Measurements from ENCODE around the gene ITGB8.
"Not testable (repeated sequence)": the region's sequence is repeated elsewhere in the genome, so short reads cannot be mapped to it uniquely, and the experiment has no call there.

ITGB8 gene

DNA sequence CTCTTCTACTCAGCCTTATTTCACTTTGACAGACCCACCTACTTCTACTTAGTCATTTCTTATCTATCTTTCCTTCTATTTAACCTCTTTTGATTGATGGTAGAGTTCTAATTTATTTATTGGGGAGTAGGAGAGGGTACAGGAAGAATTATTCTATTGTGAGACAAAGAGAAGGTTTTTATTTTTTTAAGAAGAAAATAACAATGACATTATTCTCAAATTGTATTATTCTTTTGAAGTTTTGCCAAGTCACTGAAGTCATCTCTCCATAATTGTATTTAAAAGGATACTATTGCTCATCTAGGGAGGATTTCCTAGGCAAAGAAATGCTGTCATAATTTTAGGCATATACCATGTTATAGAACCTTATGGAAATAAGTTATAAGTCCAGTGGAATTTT is 52.7 kb downstream of the ITGB8 start:
- DNase-seq (ENCODE audit: low read depth): no peak

DNA sequence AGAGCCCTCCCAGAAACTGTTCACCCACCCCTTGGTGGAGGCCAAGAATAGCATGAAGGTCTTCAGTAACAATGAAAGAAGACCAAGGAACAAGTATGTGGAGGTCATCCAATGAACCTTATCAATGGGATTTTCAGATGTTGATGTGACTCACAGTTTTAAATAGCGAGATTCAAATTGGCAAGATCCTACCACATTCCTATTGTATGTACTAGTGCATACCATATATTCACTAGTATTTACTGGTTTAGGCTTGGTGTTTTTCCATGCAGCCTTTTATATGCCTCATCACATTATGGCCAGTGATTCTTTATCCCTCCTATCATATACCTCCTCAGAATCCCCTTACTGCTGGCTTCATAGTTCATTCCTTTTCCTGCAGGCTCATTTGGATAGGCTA is 54.4 kb downstream of the ITGB8 start:
- DNase-seq (ENCODE audit: low read depth): no peak

DNA sequence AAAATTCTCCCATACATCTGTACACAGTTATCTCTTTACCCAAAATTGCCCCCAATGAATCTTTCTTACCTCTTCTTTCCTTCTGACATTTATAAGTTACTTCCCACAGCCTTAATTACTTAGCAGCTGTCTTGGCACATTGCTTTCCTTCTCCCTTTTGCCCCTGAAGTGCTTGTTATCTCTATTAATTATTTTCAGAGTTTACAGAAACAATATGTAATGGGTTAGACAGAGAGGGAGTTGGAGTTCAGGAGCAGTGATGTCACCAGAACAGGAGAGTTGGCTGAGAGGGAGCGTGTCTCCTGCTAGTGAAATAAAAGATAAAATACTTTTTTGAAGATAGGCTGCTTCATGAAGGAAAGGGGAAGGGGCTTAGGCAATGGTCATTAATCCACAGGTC is 57.4 kb downstream of the ITGB8 start:
- DNase-seq (ENCODE audit: low read depth): no peak

DNA sequence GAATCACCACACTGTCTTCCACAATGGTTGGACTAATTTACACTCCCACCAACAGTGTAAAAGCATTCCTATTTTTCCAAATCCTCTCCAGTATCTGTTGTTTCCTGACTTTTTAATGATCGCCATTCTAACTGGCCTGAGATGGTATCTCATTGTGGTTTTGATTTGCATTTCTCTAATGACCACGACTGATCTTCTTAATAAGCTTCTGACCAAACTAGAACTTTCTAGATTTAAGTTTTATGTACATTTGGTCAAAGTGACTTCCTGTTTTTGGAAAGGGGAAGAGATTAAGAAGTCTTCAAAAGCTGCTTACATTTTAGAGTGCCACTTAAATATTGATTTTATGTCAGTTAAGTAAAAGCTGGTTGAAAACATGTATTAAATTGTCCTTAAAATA is 58.5 kb downstream of the ITGB8 start:
- DNase-seq (ENCODE audit: low read depth): not testable (repeated sequence)

DNA sequence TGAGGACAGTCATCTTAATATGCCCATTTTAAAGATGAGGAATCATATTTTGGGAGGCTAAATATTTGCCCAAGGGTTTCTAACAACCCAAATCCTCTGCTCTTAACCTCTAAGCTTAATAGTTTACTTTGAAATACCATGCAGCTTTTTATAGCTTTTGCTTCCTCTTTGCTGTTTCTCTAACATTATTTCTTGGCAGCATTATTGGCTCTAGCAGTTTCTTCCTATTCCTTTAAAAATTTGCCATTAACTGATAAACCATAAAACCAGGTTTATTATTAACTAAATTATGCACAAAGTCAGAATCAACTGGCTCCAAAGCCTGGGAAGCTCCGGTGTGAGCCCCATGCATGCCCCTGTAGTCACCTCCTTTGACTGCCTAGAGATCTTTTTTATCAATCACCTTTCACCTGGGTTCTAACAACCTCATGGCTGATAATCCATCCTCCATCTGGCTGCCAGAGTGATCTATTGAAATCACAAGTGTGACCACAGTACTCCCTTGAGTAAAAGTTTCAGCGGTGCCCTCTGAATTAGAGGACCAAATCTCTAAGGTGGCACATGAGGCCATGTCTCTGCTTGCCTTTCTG is 62.4 kb downstream of the ITGB8 start:
- no peak for DNase-seq (ENCODE audit: low read depth)

DNA sequence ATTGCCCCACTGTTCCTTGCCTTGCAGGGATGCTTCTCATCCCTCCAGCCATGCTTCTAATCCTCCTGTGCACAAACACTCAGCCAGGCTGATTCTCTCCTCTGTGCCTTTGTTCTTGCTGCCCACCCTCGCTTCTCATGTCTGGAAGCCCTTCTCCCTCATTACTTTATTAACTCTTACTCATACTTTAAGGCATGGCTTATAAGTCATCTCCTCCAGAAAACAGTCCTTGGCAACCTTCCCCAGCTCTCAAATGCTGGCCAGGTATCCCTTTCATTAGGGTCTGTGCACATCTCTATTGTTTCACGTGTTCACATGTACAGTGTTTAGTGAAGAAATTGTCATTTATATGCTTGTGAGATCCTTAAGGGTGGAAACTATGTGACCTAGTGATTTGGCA is 62.9 kb downstream of the ITGB8 start:
- no peak for DNase-seq (ENCODE audit: low read depth)

DNA sequence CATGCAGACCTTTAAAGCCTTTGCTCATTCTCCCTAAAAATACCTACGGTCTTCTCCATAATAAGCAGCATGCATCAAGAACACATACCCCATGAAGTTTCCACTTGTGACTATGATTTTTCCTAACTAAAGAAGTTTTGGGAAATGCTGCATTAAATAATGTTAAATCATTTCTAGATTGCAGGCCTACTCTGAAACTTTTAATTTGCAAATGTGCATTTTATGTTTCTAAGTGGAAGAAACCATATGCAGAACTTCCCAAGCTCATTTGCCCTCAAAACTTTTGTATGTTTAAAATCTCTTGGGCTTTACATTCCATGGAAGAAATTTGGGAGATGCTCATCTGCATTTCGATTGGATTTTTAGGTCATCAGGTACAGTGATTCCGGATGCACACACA is 63.6 kb downstream of the ITGB8 start:
- no peak for DNase-seq (ENCODE audit: low read depth)

DNA sequence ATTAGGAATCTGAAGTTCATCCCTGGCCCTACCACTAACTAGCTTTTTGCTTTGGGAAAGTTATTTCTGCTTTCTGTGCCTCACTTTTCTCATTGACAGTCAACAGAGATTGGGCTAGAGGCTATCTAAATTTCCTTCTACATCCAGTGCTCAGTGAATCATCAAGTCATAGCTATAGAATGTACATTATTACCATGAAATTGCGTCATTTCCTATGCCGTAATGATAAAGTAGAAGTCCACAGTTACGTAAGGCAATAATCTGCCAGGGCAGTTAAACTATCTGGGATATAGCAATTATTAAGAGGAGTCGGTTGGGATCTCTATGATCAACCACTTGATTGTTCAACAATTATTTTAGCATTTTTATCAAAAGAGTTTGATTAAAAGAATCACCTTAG is 64.4 kb downstream of the ITGB8 start:
- DNase-seq (ENCODE audit: low read depth): no peak

DNA sequence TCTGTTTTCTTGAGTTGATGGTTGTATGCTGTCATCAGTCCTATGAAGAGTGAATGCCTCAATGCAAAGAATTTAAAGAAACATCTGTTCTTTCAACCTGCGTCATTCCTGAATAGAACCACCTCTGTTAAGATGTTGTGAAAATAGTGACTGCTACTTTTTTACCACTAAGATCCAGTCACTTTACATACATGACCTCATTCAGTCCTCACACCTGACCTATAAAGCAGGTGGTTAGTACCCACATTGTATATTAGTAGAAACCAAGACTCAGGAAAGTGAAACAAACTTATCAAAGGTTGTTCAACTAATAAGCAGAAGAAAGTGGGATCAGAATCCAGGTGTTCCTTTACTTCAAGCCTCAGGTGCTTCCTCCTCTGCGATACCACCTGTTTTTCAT is 64.8 kb downstream of the ITGB8 start:
- no peak for DNase-seq (ENCODE audit: low read depth)

DNA sequence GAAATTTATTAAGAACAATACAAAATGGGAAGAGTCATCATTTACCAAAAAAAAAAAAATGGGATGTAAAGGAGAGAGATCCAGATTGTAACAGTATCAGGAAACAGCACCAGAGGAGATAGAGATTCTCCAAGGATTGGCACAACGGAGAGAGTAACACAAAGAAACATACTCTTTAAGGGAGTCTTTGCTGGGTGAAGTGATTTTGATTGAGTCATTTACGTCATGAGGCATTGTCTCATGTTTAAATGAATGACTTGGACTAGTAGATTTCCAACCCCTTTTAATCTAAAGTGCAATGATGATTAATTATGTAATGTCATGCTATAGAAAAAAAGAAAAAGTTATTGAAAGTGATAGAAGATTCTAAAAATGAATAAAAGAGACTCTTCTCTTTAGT is 68.8 kb downstream of the ITGB8 start:
- no peak for DNase-seq (ENCODE audit: low read depth)

DNA sequence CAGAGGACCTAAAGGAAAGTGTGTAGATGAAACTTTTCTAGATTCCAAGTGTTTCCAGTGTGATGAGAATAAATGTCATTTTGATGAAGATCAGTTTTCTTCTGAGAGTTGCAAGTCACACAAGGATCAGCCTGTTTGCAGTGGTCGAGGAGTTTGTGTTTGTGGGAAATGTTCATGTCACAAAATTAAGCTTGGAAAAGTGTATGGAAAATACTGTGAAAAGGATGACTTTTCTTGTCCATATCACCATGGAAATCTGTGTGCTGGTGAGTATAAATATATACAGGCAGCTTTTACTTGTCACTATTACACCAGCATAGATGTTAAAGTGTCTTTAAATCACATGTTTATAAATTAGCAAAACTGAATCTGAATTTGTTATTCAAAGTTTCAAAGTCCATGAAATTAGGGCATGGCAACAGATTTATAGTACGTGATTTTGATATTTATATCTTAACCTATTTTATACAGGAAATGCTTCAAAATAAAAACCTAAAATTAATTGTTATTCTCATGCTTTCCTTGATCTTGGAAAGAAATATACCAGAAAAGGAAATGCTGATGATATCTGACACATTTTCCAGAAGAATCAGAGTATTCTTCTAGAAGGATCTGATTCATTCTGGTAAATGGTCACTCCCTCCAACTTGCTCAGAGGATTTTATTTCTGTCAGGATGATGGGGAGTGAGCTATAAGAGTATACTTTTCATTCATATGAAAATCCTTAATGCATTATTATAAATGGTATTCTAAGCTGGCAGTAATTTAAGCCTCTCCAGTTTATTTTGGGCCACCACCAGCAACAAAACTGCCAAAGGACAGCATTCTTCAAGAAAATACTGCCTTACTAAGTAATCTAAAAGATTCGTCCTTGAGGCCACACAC is 71.4 kb downstream of the ITGB8 start:
- DNase-seq (ENCODE audit: low read depth): no peak

DNA sequence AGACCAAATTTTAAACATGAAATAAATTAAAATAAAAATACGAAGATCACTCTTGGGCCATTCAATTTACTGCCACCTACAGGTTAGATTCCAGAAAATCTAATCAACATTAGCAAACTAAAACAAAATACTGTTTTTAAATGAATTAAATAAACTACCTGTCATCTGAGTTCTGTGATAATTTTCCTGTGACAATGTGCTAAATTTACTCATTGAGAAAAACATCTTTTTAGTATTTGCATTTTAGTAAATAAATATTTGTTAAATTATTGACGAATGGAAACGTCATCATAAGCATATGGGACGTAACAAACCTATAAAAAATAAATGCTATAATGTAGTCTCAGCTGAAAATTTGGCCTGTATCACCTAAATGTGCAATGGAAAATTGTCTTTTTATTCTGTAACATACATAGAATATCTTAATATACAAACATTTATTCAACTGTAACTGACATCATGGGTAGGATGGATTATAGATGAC is 72.1 kb downstream of the ITGB8 start:
- DNase-seq (ENCODE audit: low read depth): no peak

DNA sequence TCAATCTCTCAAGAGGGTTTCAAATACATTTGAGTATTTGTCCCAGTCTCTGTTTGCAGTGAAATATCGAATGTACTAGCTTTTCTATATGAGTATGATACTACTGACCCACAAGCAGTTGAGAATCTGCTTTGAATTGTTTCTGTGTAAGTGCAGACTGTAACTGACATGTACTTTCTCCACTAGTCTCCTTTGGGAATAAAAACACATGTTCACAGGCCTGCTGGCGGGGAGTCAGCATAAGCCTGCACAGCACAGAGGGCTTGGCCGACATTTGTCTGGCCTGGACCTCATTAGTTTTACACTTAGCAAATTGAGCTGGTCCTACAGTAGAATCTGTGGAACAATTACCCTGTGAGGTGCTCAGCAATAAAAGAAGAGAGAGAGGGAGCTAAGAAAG is 72.6 kb downstream of the ITGB8 start:
- DNase-seq (ENCODE audit: low read depth): no peak

DNA sequence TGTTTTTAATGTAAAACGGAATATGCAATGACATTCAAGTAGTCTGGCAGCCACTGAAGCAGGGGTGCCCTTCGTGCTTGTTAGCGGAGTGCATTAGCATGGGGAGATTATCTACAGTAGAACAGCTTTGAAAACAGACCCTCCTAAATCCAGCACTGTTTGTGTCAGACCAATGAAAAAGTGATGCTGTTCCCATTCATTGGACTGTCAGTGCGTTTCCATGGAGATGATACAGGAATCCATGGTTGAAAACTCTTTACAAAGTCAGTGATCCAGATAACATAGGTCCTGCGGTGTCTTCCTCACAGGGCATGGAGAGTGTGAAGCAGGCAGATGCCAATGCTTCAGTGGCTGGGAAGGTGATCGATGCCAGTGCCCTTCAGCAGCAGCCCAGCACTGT is 73.6 kb downstream of the ITGB8 start:
- no peak for DNase-seq (ENCODE audit: low read depth)

DNA sequence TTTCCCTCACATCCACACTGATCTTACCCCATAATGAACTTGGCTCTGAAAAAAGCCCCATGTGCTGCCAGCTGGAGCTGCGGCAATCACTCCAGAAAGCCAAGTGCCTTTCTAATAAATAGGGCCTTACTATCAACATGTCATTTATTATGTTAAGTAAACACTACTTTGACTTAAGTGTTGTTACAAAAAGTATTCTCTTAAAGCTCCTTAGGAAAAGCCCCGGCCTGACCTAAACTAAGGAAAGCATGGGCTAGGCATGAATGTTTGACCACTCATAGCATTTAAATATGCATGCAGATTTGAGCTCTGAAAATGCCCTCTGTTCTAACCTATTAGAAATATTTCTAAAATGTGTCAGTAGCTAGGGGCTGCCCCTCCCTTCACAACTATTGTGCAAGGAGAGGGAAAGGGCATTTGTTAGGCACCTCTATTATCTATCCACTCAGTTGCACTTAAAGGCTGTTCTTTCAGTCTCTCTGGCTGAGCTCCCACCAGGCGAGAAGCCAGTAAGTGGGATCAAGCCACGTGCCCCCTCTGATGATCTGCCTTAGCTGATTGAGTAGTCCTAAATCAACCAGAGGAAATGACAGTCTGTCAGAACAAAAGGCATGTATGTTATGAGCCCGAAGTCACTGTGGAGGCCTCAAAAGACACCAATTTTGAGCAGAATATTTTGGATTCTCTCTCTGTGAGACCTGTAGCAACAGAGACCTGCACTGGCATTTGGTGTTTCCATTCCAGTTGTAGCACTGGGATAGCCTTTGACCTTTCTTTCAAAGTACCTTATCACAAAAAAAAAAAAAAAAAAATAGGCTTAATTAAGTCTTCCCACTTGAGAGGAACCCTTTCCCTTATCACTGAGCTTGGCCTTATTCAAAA is 77.1 kb downstream of the ITGB8 start:
- no peak for DNase-seq (ENCODE audit: low read depth)

DNA sequence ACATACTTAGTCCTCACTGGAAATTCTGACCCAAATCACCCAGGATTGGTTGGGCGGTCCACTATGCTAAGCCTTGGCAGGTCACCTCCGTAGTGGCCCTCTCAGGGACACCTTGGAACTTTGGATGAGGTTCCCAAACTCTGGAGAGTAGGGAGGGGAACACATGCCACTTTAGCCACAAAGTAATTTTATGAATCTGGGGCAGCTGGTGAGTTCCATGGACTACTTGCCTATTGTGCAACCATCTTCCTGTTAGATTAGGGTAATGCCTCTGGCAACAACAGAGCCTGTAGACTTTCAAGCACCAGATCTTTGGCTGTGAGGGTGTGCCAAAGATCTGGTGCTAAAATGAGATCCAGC is 77.7 kb downstream of the ITGB8 start:
- DNase-seq (ENCODE audit: low read depth): no peak

DNA sequence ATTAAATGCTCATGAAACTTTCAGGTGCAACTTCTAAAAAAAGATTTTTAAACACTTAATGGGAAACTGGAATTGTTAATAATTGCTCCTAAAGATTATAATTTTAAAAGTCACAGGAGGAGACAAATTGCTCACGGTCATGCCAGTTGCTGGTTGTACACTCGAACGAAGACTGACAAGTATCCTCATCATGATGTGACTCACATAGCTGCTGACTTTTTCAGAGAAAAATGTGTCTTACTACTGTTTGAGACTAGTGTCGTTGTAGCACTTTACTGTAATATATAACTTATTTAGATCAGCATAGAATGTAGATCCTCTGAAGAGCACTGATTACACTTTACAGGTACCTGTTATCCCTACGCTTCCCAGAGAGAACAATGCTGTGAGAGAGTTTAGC is 79.3 kb downstream of the ITGB8 start:
- no peak for DNase-seq (ENCODE audit: low read depth)

DNA sequence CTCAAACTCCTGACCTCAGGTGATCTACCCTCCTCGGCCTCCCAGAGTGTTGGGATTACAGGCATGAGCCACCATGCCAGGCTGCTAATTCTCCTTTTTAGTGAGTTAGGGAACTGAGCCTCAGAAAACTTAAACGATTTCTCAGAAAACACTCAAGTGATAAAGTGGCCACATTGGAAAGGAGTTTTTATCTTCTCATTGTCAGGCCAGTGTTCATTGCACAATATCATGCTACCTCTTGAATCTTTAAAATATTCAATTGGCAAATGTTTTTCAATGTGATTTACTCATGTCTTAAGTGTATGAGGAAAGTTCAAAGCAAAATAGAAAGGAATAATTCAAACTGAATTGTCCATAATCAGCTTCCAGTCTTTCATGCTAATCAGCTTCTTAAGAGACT is 80.7 kb downstream of the ITGB8 start:
- no peak for DNase-seq (ENCODE audit: low read depth)

DNA sequence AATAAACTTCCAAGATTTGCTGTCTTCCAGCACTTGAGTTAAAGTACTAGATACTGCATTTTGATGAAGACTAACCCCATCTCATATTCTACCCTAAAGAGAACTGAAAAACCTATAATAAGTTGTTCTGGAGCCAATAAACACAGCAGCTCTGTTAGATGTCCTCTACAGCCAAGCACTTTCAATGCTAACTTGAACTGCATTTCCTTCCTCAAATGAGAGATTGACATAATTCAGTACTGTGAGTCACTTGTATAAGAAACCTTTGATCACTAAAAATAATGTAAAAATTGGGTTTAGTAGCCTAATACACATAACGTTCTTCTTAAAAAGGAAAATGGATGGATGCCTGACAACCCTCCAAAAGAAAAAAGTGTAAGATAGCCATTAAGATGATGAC is 81.3 kb downstream of the ITGB8 start:
- DNase-seq (ENCODE audit: low read depth): no peak

DNA sequence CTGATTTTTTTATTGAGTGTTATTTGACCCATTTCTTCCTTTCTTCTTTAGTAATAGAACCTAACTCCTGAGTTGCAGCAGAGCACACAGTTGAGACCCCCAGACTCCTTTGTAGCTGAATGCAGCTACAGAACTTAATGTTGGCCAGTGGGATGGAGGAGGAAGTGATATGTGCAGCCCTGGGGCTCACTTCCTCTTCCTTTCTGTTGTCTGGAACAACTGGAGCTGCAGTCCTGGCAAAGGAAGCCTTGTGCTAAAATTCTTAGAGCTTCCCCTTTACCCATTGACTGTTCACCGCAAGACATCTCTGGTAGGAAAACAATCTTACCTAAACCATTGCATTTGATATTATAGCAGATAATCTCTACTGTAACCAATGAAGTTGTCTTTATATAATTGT is 86.6 kb downstream of the ITGB8 start:
- DNase-seq (ENCODE audit: low read depth): no peak

DNA sequence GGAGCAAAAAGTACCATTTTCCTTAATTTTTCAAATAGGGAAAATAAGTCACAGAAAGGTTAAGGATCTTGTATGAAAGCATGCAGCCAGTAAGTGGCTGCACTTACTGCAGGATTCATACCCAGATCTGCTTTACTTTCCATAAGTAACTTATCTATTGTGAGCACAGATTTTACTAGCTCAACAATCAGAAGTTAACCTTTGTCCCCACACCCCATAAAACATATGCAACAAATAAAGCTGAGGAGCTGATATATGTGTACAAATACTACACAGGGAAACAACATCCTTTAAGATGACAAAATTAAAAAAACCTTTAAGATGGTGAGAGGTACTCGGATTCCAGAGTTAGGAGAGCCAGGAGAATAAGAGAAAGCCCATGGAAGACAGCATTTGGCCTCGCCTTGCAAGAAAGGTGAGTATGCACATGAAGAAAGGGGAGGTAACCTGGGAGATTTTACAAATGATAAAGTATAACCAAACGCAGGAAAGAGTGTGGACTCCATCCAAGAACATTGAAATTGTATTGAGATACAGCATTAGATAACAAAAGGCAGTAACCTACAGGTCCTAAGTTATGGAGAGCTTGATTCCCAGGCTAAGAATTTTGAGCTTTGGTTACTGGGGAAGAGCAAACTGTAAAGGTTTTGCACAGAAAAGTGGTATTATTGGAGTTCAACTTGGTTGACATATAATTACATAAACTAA is 87.1 kb downstream of the ITGB8 start:
- DNase-seq (ENCODE audit: low read depth): no peak

DNA sequence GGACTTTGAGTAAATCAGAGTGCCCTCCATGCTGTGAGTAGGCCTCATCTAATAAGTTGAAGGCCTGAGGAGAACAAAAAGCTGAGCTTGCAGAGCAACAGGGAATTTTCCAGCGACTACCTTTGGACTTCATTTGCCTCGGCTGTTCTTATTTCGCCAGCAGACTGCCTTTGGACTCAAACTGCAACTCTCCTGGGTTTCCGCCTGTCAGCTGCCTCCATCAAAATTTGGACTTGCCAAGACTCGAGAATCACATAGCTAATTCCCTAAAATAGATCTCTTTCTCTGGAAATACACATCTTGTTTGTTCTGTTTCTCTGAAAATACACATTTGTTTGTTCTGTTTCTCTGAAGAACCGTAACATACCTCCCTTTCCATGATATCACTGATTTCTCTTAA is 93.8 kb downstream of the ITGB8 start:
- no peak for DNase-seq (ENCODE audit: low read depth)
